GDM1 (cell line): ENCODE data around the gene SUPT7L.
A peak's percentile ranks its signal among the peaks of the same experiment; 100 is the strongest.
"Not testable (repeated sequence)": the region's sequence is repeated elsewhere in the genome, so short reads cannot be mapped to it uniquely, and the experiment has no call there.

Source experiments
- DNase-seq: peaks from one replicate; lab custom pipeline; 2025; lab: John Stamatoyannopoulos, UW

Gene SUPT7L

GRCh38 chr2:27638037-27638637 lies 25.3 kb downstream of the SUPT7L start:
- no peak for DNase-seq

- no peak for DNase-seq
Observed at GRCh38 chr2:27636766-27637165, 26.6 kb downstream of the SUPT7L start.

GRCh38 chr2:27634291-27634690 lies 29.1 kb downstream of the SUPT7L start:
- DNase-seq = no peak

GRCh38 chr2:27630257-27630656 lies 33.2 kb downstream of the SUPT7L start:
- not testable (repeated sequence) for DNase-seq

GRCh38 chr2:27628767-27629709 lies 34.4 kb downstream of the SUPT7L start, which contains the start of the genes CCDC121 and GPN1:
Gene CCDC121, minus strand, starts transcription at chr2:27629012. Its CDS starts 1,213 bp downstream, at chr2:27627799.
Gene GPN1, plus strand, starts transcription at chr2:27629050. Its CDS starts 9 bp downstream, at chr2:27629059.
- DNase-seq = peak; percentile 88

- no peak for DNase-seq
Observed at GRCh38 chr2:27627963-27628766, 35.2 kb downstream of the SUPT7L start.

GRCh38 chr2:27626921-27627320 lies 36.5 kb downstream of the SUPT7L start:
- peak; percentile 20 for DNase-seq

GRCh38 chr2:27626323-27626722 lies 37.1 kb downstream of the SUPT7L start:
- DNase-seq = not testable (repeated sequence)

- no peak for DNase-seq
Observed at GRCh38 chr2:27624943-27625342, 38.5 kb downstream of the SUPT7L start.

GRCh38 chr2:27622921-27623384 lies 40.5 kb downstream of the SUPT7L start:
- DNase-seq = no peak

- DNase-seq = no peak
Observed at GRCh38 chr2:27621524-27621923, 41.9 kb downstream of the SUPT7L start.

GRCh38 chr2:27615316-27615715 lies 48.1 kb downstream of the SUPT7L start:
- DNase-seq = no peak

GRCh38 chr2:27613985-27614384 lies 49.4 kb downstream of the SUPT7L start:
- DNase-seq = no peak

- DNase-seq = no peak
Observed at GRCh38 chr2:27606611-27607010, 56.8 kb downstream of the SUPT7L start.
